ENCODE measurements around the gene NDUFA6.
"Not testable (repeated sequence)": the region's sequence is repeated elsewhere in the genome, so short reads cannot be mapped to it uniquely, and the experiment has no call there.

The NDUFA6 gene

GRCh38 chr22:42114721-42115120 lies 24.1 kb upstream of the NDUFA6 start:
- H3K9me2 ChIP-seq (replicated peaks; ENCODE audit: insufficient read depth, low read length): no peaks in the 10 kb centered on the region
- no peaks in the 10 kb centered on the region for H3K36me3 ChIP-seq (replicated peaks; ENCODE audit: insufficient read depth, low read length)
- no peaks in the 10 kb centered on the region for H3K9me3 ChIP-seq (replicated peaks; ENCODE audit: insufficient read depth, low read length)
- H4K20me1 ChIP-seq (ENCODE audit: insufficient read depth, low read length): no peaks in the 10 kb centered on the region
- no peak overlapping the region for H2AFZ ChIP-seq (ENCODE audit: low read length)
- TF ChIP-seq CTCF (IDR thresholded peaks at IDR 0.05; ENCODE audit: low read length) (peak; percentile 49), EZH2phosphoT487 (IDR thresholded peaks at IDR 0.05; ENCODE audit: low read length) (no peak)
- no peaks in the 10 kb centered on the region for H3F3A ChIP-seq (ENCODE audit: insufficient read depth, low read length)
- H3K4me2 ChIP-seq (ENCODE audit: low read depth, low read length): no peak overlapping the region
- no peaks in the 10 kb centered on the region for H3K27me3 ChIP-seq (replicated peaks; ENCODE audit: insufficient read depth, low read length)
- H3K27ac ChIP-seq (ENCODE audit: low read length): no peak overlapping the region
- DNase-seq: no peak
- no peak overlapping the region for H3K4me3 ChIP-seq (ENCODE audit: low read length)
- no peaks in the 10 kb centered on the region for H3K4me1 ChIP-seq (ENCODE audit: low read length)
- no peak overlapping the region for H3K9ac ChIP-seq (ENCODE audit: low read length)
- no peaks in the 10 kb centered on the region for H3K79me2 ChIP-seq (ENCODE audit: low read length)

GRCh38 chr22:42112793-42113192 lies 22.2 kb upstream of the NDUFA6 start:
- not testable (repeated sequence) for H2AFZ ChIP-seq (ENCODE audit: low read length); H3K27me3 ChIP-seq (replicated peaks; ENCODE audit: insufficient read depth, low read length); DNase-seq

GRCh38 chr22:42111798-42112197 lies 21.2 kb upstream of the NDUFA6 start:
- H3K27ac ChIP-seq (ENCODE audit: low read length): no peak overlapping the region
- H2AFZ ChIP-seq (ENCODE audit: low read length): no peak overlapping the region
- no peak for DNase-seq
- no peaks in the 10 kb centered on the region for H4K20me1 ChIP-seq (ENCODE audit: insufficient read depth, low read length)
- no peak overlapping the region for H3K4me3 ChIP-seq (ENCODE audit: low read length)
- no peaks in the 10 kb centered on the region for H3K9me2 ChIP-seq (replicated peaks; ENCODE audit: insufficient read depth, low read length)
- H3K27me3 ChIP-seq (replicated peaks; ENCODE audit: insufficient read depth, low read length): no peaks in the 10 kb centered on the region
- H3K36me3 ChIP-seq (replicated peaks; ENCODE audit: insufficient read depth, low read length): no peaks in the 10 kb centered on the region
- H3K4me2 ChIP-seq (ENCODE audit: low read depth, low read length): no peak overlapping the region
- TF ChIP-seq EZH2 (optimal IDR thresholded peaks at IDR 0.05; ENCODE audit: low read depth, low read length) (no peak), CTCF (IDR thresholded peaks at IDR 0.05; ENCODE audit: low read length) (no peak), EZH2phosphoT487 (IDR thresholded peaks at IDR 0.05; ENCODE audit: low read length) (no peak)
- H3K9me3 ChIP-seq (replicated peaks; ENCODE audit: insufficient read depth, low read length): no peaks in the 10 kb centered on the region
- no peak overlapping the region for H3K9ac ChIP-seq (ENCODE audit: low read length)
- no peaks in the 10 kb centered on the region for H3K4me1 ChIP-seq (ENCODE audit: low read length)
- H3K79me2 ChIP-seq (ENCODE audit: low read length): no peaks in the 10 kb centered on the region
- H3F3A ChIP-seq (ENCODE audit: insufficient read depth, low read length): no peaks in the 10 kb centered on the region

More at GRCh38 chr22:42112793-42113192, 22.2 kb upstream of the NDUFA6 start:
- H3F3A ChIP-seq (ENCODE audit: insufficient read depth, low read length); H3K4me2 ChIP-seq (ENCODE audit: low read depth, low read length); H3K36me3 ChIP-seq (replicated peaks; ENCODE audit: insufficient read depth, low read length); H3K79me2 ChIP-seq (ENCODE audit: low read length); H3K4me3 ChIP-seq (ENCODE audit: low read length); H3K4me1 ChIP-seq (ENCODE audit: low read length); H3K9me2 ChIP-seq (replicated peaks; ENCODE audit: insufficient read depth, low read length); H3K27ac ChIP-seq (ENCODE audit: low read length); H4K20me1 ChIP-seq (ENCODE audit: insufficient read depth, low read length); H3K9ac ChIP-seq (ENCODE audit: low read length); H3K9me3 ChIP-seq (replicated peaks; ENCODE audit: insufficient read depth, low read length): not testable (repeated sequence)
- TF ChIP-seq CTCF (IDR thresholded peaks at IDR 0.05; ENCODE audit: low read length): peak; percentile 12; the same call in 1 of the 2 replicates

GRCh38 chr22:42108848-42109247 lies 18.3 kb upstream of the NDUFA6 start:
- H3K4me2 ChIP-seq (ENCODE audit: low read depth, low read length): no peak overlapping the region
- no peak overlapping the region for H2AFZ ChIP-seq (ENCODE audit: low read length)
- no peaks in the 10 kb centered on the region for H3K4me1 ChIP-seq (ENCODE audit: low read length)
- H3K27ac ChIP-seq (ENCODE audit: low read length): no peak overlapping the region
- no peaks in the 10 kb centered on the region for H3F3A ChIP-seq (ENCODE audit: insufficient read depth, low read length)
- no peak overlapping the region for H3K9ac ChIP-seq (ENCODE audit: low read length)
- no peaks in the 10 kb centered on the region for H3K79me2 ChIP-seq (ENCODE audit: low read length)
- no peak overlapping the region for H3K4me3 ChIP-seq (ENCODE audit: low read length)
- DNase-seq: no peak
- no peaks in the 10 kb centered on the region for H3K9me2 ChIP-seq (replicated peaks; ENCODE audit: insufficient read depth, low read length)
- no peaks in the 10 kb centered on the region for H3K27me3 ChIP-seq (replicated peaks; ENCODE audit: insufficient read depth, low read length)
- H3K9me3 ChIP-seq (replicated peaks; ENCODE audit: insufficient read depth, low read length): no peaks in the 10 kb centered on the region
- H3K36me3 ChIP-seq (replicated peaks; ENCODE audit: insufficient read depth, low read length): no peaks in the 10 kb centered on the region
- no peaks in the 10 kb centered on the region for H4K20me1 ChIP-seq (ENCODE audit: insufficient read depth, low read length)
- no peak for TF ChIP-seq EZH2 (optimal IDR thresholded peaks at IDR 0.05; ENCODE audit: low read depth, low read length)
- TF ChIP-seq CTCF (IDR thresholded peaks at IDR 0.05; ENCODE audit: low read length): no peak
- no peak for TF ChIP-seq EZH2phosphoT487 (IDR thresholded peaks at IDR 0.05; ENCODE audit: low read length)

GRCh38 chr22:42104332-42104860 lies 13.8 kb upstream of the NDUFA6 start:
- not testable (repeated sequence) for H3F3A ChIP-seq (ENCODE audit: insufficient read depth, low read length); H3K4me1 ChIP-seq (ENCODE audit: low read length)

More at GRCh38 chr22:42104332-42104860, 13.8 kb upstream of the NDUFA6 start:
- H3K9ac ChIP-seq (ENCODE audit: low read length); H3K36me3 ChIP-seq (replicated peaks; ENCODE audit: insufficient read depth, low read length); H3K79me2 ChIP-seq (ENCODE audit: low read length); H2AFZ ChIP-seq (ENCODE audit: low read length); DNase-seq; H4K20me1 ChIP-seq (ENCODE audit: insufficient read depth, low read length); H3K9me2 ChIP-seq (replicated peaks; ENCODE audit: insufficient read depth, low read length); H3K4me2 ChIP-seq (ENCODE audit: low read depth, low read length); H3K4me3 ChIP-seq (ENCODE audit: low read length); H3K27ac ChIP-seq (ENCODE audit: low read length); H3K27me3 ChIP-seq (replicated peaks; ENCODE audit: insufficient read depth, low read length); H3K9me3 ChIP-seq (replicated peaks; ENCODE audit: insufficient read depth, low read length): not testable (repeated sequence)

Data from MM.1S (cell line).